DND-41 (cell line): ENCODE data around the gene SNAPC3.

Experiments
- EZH2 ChIP-seq: IDR thresholded peaks from 3 replicates; pipeline ENCODE4 v1.6.1; 2012; ENCODE audit warnings: borderline replicate concordance, low read depth, mild to moderate bottlenecking, moderate library complexity, low read length, inconsistent platforms; ENCODE audit not compliant: severe bottlenecking
- TF ChIP-seq, protein P1 (sequence below): IDR thresholded peaks from 2 replicates; pipeline ENCODE4 v1.5.1; 2012; ENCODE audit warnings: borderline replicate concordance, low read length, moderate library complexity, mild to moderate bottlenecking; ENCODE audit not compliant: poor library complexity, severe bottlenecking; ENCODE audit errors: extremely low read depth

DNA sequence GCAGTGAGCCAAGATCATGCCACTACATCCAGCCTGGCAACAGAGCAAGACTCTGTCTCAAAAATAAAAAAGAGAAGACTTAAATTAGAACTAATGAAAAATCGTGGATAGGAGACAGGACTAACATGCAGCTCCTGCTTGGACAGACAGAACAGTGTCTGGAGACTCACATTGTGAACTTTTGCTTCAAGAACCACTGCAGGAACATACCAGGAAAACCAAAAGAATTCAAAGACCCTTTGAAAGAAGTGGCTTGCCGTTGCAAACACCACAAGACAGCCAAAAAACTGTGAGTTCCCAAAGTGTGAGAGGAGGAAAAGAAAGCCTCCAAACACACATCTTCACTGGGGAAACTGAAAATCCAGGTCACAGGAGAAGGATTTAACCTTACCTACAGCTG lies 48.8 kb upstream of the SNAPC3 start:
- TF ChIP-seq, protein P1, sequence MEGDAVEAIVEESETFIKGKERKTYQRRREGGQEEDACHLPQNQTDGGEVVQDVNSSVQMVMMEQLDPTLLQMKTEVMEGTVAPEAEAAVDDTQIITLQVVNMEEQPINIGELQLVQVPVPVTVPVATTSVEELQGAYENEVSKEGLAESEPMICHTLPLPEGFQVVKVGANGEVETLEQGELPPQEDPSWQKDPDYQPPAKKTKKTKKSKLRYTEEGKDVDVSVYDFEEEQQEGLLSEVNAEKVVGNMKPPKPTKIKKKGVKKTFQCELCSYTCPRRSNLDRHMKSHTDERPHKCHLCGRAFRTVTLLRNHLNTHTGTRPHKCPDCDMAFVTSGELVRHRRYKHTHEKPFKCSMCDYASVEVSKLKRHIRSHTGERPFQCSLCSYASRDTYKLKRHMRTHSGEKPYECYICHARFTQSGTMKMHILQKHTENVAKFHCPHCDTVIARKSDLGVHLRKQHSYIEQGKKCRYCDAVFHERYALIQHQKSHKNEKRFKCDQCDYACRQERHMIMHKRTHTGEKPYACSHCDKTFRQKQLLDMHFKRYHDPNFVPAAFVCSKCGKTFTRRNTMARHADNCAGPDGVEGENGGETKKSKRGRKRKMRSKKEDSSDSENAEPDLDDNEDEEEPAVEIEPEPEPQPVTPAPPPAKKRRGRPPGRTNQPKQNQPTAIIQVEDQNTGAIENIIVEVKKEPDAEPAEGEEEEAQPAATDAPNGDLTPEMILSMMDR: no peak
- TF ChIP-seq EZH2: no peak
